ENCODE results near the gene SH3PXD2B.
A peak's percentile ranks its signal among the peaks of the same experiment; 100 is the strongest.
"Not testable (repeated sequence)": the region's sequence is repeated elsewhere in the genome, so short reads cannot be mapped to it uniquely, and the experiment has no call there.

Gene SH3PXD2B

GRCh38 chr5:172398645-172399044, 55.7 kb downstream of the SH3PXD2B start:
- DNase-seq = not testable (repeated sequence)

GRCh38 chr5:172396994-172397393, 57.3 kb downstream of the SH3PXD2B start:
- DNase-seq = not testable (repeated sequence)

GRCh38 chr5:172396220-172396619, 58.1 kb downstream of the SH3PXD2B start:
- DNase-seq = no peak

GRCh38 chr5:172395483-172395882, 58.8 kb downstream of the SH3PXD2B start:
- DNase-seq = no peak

- no peak for DNase-seq
Observed at GRCh38 chr5:172389578-172390112, 64.7 kb downstream of the SH3PXD2B start.

- no peak for DNase-seq
Observed at GRCh38 chr5:172388246-172388733, 66.0 kb downstream of the SH3PXD2B start.

- no peak for DNase-seq
Observed at GRCh38 chr5:172385707-172386106, 68.6 kb downstream of the SH3PXD2B start.

GRCh38 chr5:172385010-172385563, 69.2 kb downstream of the SH3PXD2B start:
- DNase-seq = no peak

- DNase-seq = no peak
Observed at GRCh38 chr5:172383191-172383802, 71.0 kb downstream of the SH3PXD2B start.

- peak; percentile 40 to 82 for DNase-seq
Observed at GRCh38 chr5:172380987-172381643, 73.2 kb downstream of the SH3PXD2B start.

- DNase-seq = no peak
Observed at GRCh38 chr5:172380301-172380986, 73.9 kb downstream of the SH3PXD2B start.

GRCh38 chr5:172379481-172379880, 74.8 kb downstream of the SH3PXD2B start:
- DNase-seq = no peak

GRCh38 chr5:172377856-172378255, 76.5 kb downstream of the SH3PXD2B start:
- no peak for DNase-seq

GRCh38 chr5:172377438-172377837, 76.9 kb downstream of the SH3PXD2B start:
- DNase-seq = no peak

- DNase-seq = no peak
Observed at GRCh38 chr5:172374783-172375182, 79.5 kb downstream of the SH3PXD2B start.

- no peak for DNase-seq
Observed at GRCh38 chr5:172373680-172374079, 80.6 kb downstream of the SH3PXD2B start.

- no peak for DNase-seq
Observed at GRCh38 chr5:172371684-172372083, 82.6 kb downstream of the SH3PXD2B start.

- DNase-seq = peak in 1 of 2 experiments; percentile 38
Observed at GRCh38 chr5:172370648-172371545, 83.4 kb downstream of the SH3PXD2B start.

GRCh38 chr5:172370237-172370640, 84.1 kb downstream of the SH3PXD2B start:
- DNase-seq = peak in 1 of 2 experiments; percentile 50

- not testable (repeated sequence) for DNase-seq
Observed at GRCh38 chr5:172368699-172369098, 85.6 kb downstream of the SH3PXD2B start.

GRCh38 chr5:172365948-172366608, 88.2 kb downstream of the SH3PXD2B start:
- no peak for DNase-seq

- no peak for DNase-seq
Observed at GRCh38 chr5:172364773-172365172, 89.6 kb downstream of the SH3PXD2B start.

Data from NCI-H446 (cell line).